H1 (cell line): Measurements from ENCODE around the gene LSM7. TPM values are rescaled to one million over a fixed set of nuclear protein-coding genes. Genes with fewer than 3 reads are reported as not detected.

Experiments used
- SIN3A ChIP-seq, 2 experiments: IDR thresholded peaks in 1 of 2; conservative IDR thresholded peaks in 1 of 2; 2 replicates each; pipeline ENCODE4 v1.6.1; 2011 to 2012; ENCODE audit warnings: low read length in 2 of 2, improper control_type of control experiment in 1 of 2, low read depth in 1 of 2, mild to moderate bottlenecking in 1 of 2
- polyA plus RNA-seq, 7 experiments: library from polyadenylated mRNA; depleted of rRNA in 3 of 7; stranded (reverse) in 5 of 7; unstranded in 2 of 7; fragments of >200 nt in 5 of 7; fragments of 200-250 nt in 2 of 7; gene quantifications; 1 replicate in 5 of 7; 2 replicates in 1 of 7; 4 replicates in 1 of 7; pipeline versions ENCODE4 v1.2.1 to v1.2.3, GENCODE V29; 2011 to 2013; ENCODE audit warnings: missing spikeins in 2 of 7, mixed read lengths in 2 of 7
- total RNA-seq: library from RNA; stranded (reverse); fragmentation: NEBNext Ultra II Directional; extraction: Animal tissue kit (Norgen Biotek cat#: 25700); gene quantifications from 2 replicates; pipeline ENCODE4 v1.2.1, GENCODE V29; 2021
- TF ChIP-seq, protein P1 (sequence below): IDR thresholded peaks from 2 replicates; pipeline ENCODE4 v1.6.1; 2011; ENCODE audit warnings: low read length, improper control_type of control experiment

Gene LSM7
- total and polyA plus RNA-seq, 2 of the 8 experiments (the other 6 are each of a cell fraction or from before 2014, with no cell fraction given), result 228 to 1,335 TPM

DNA sequence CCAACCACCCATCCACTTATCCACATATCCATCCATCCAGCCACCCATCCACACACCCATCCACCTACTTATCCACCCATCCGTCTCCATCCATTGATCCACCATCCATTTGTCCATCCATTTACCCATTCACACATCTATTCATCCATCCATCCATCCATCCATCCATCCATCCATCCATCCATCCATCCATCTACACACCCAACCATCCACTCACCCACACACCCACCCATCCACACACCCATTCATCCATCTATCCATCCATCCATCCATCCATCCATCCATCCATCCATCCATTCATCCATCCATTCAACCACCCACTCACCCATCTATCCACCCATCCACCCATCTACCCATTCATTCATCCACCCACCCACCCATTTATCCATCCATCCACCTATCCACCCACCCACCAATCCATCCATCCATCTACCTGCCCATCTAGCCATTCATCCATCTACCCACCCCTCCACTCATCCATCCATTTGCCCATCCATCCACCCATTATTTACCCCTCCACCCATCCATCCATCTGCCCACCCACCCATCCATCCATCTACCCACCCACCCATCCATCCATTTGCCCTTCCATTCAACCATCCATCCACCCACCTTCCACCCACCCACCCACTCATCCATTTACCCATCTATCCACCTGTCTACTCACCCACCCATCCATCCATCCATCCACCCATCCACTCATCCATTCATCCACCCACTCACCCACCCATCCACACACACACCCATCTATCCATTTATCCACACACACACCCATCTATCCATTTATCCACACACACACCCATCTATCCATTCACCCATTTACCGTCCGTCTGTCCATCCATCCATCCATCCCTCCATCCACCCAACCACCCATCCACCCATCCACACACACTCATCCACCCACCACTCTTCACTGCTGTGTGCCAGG lies 29.2 kb upstream of the LSM7 start (continued):
- no peak for TF ChIP-seq SIN3A (conservative IDR thresholded peaks at IDR 0.05 in 1 of 2, IDR thresholded peaks at IDR 0.05 in 1 of 2; ENCODE audit: low read depth in 1 of 2, low read length in 2 of 2)
- TF ChIP-seq, protein P1, sequence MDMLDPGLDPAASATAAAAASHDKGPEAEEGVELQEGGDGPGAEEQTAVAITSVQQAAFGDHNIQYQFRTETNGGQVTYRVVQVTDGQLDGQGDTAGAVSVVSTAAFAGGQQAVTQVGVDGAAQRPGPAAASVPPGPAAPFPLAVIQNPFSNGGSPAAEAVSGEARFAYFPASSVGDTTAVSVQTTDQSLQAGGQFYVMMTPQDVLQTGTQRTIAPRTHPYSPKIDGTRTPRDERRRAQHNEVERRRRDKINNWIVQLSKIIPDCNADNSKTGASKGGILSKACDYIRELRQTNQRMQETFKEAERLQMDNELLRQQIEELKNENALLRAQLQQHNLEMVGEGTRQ, result no peak
